Activated naive CD8-positive, alpha-beta T cell treated with anti-CD3 and anti-CD28 coated beads, Interleukin-2, amount 10 ng/mL, durations not matched to agents 7 days and 5 days (primary cell): ENCODE measurements around the gene TWSG1. TPM values are rescaled to one million over a fixed set of nuclear protein-coding genes. Genes with fewer than 3 reads are reported as not detected.
"Not testable (repeated sequence)": the region's sequence is repeated elsewhere in the genome, so short reads cannot be mapped to it uniquely, and the experiment has no call there.

Experiments used
- ATAC-seq: fragments of 150-1000 bp; cut with Tn5 transposase; one replicate; pipeline ENCODE4 v1.10.0; 2021; ENCODE audit warnings: low read depth, moderate library complexity
- POLR2A ChIA-PET: fragments of 350-600 bp; sonication (Branson Sonifier 250); formaldehyde crosslinking; loops from one replicate; lab custom pipeline; 2021; ENCODE audit warnings: antibody characterized with exemption; lab: Charles Lee
- DNase-seq: peaks from one replicate; pipeline ENCODE4 v3.0.0; 2021
- H3K27ac Mint-ChIP-seq: one replicate; pipeline ENCODE4 v1.8.0; 2022; ENCODE audit warnings: mild to moderate bottlenecking, mixed read lengths
- H3K27me3 Mint-ChIP-seq: one replicate; pipeline ENCODE4 v1.8.0; 2022; ENCODE audit warnings: mild to moderate bottlenecking, moderate library complexity, mixed read lengths
- H3K36me3 Mint-ChIP-seq: one replicate; pipeline ENCODE4 v1.8.0; 2021; ENCODE audit warnings: mild to moderate bottlenecking, mixed read lengths
- H3K4me1 Mint-ChIP-seq: one replicate; pipeline ENCODE4 v1.8.0; 2021; ENCODE audit warnings: mixed read lengths
- H3K4me3 Mint-ChIP-seq: one replicate; pipeline ENCODE4 v1.8.0; 2022; ENCODE audit warnings: mild to moderate bottlenecking, moderate library complexity, mixed read lengths
- H3K9me3 Mint-ChIP-seq: one replicate; pipeline ENCODE4 v1.8.0; 2021; ENCODE audit warnings: mixed read lengths
- total RNA-seq, 2 experiments: library from RNA; stranded (reverse); gene quantifications; one replicate each; pipeline ENCODE4 v1.2.3, GENCODE V29; 2021

The TWSG1 gene
- total RNA-seq, 2 experiments from 2014 or later = 9.0 to 10.4 TPM

GRCh38 chr18:9441061-9441460, 106.5 kb downstream of the TWSG1 start:
- DNase-seq (no peak), ATAC-seq (no peak)
- no peak overlapping the region for H3K27ac Mint-ChIP-seq
- POLR2A ChIA-PET = no interaction called here
- no peaks in the 10 kb centered on the region for H3K4me1 Mint-ChIP-seq
- no peak overlapping the region for H3K4me3 Mint-ChIP-seq
- no peaks in the 10 kb centered on the region for H3K9me3 Mint-ChIP-seq
- H3K36me3 Mint-ChIP-seq = no peaks in the 10 kb centered on the region
- H3K27me3 Mint-ChIP-seq = peaks cover 4% of the 10 kb centered on the region

GRCh38 chr18:9444549-9444948, 110.0 kb downstream of the TWSG1 start:
- H3K4me3 Mint-ChIP-seq = no peak overlapping the region
- peaks cover 5% of the 10 kb centered on the region for H3K9me3 Mint-ChIP-seq
- POLR2A ChIA-PET = no interaction called here
- no peaks in the 10 kb centered on the region for H3K4me1 Mint-ChIP-seq
- DNase-seq (no peak), ATAC-seq (no peak)
- H3K27me3 Mint-ChIP-seq = peaks cover 2% of the 10 kb centered on the region
- no peak overlapping the region for H3K27ac Mint-ChIP-seq
- no peaks in the 10 kb centered on the region for H3K36me3 Mint-ChIP-seq

GRCh38 chr18:9446839-9447238, 112.3 kb downstream of the TWSG1 start:
- Mint-ChIP-seq H3K4me3 (no peak overlapping the region), H3K4me1 (no peaks in the 10 kb centered on the region), H3K36me3 (no peaks in the 10 kb centered on the region), H3K27me3 (peaks cover 6% of the 10 kb centered on the region), H3K27ac (no peak overlapping the region), H3K9me3 (peaks cover 5% of the 10 kb centered on the region)
- DNase-seq (no peak), ATAC-seq (no peak)
- POLR2A ChIA-PET = no interaction called here

- no peak overlapping the region for H3K27ac Mint-ChIP-seq
- no peak for DNase-seq
- H3K36me3 Mint-ChIP-seq = no peaks in the 10 kb centered on the region
- POLR2A ChIA-PET = no interaction called here
- H3K4me3 Mint-ChIP-seq = no peak overlapping the region
- H3K9me3 Mint-ChIP-seq = peaks cover 5% of the 10 kb centered on the region
- peaks cover 6% of the 10 kb centered on the region for H3K27me3 Mint-ChIP-seq
- no peaks in the 10 kb centered on the region for H3K4me1 Mint-ChIP-seq
- ATAC-seq = no peak
Measured at GRCh38 chr18:9447334-9447733, 112.8 kb downstream of the TWSG1 start.

GRCh38 chr18:9449600-9450414, 115.2 kb downstream of the TWSG1 start:
- no peaks in the 10 kb centered on the region for H3K36me3 Mint-ChIP-seq
- ATAC-seq (no peak), DNase-seq (no peak)
- peaks cover 5% of the 10 kb centered on the region for H3K9me3 Mint-ChIP-seq
- peaks cover 6% of the 10 kb centered on the region for H3K27me3 Mint-ChIP-seq
- H3K27ac Mint-ChIP-seq = no peak overlapping the region
- H3K4me3 Mint-ChIP-seq = no peak overlapping the region
- no peaks in the 10 kb centered on the region for H3K4me1 Mint-ChIP-seq
- POLR2A ChIA-PET = no interaction called here

GRCh38 chr18:9450920-9451319, 116.3 kb downstream of the TWSG1 start:
- H3K4me1 Mint-ChIP-seq, H3K9me3 Mint-ChIP-seq, ATAC-seq, POLR2A ChIA-PET, H3K27ac Mint-ChIP-seq, H3K4me3 Mint-ChIP-seq, H3K27me3 Mint-ChIP-seq, DNase-seq, H3K36me3 Mint-ChIP-seq: not testable (repeated sequence)

Other genes starting within 250 kb of the TWSG1 start
- 100 to 1,000 TPM; 166 to 168 TPM for gene NDUFV2, start 232.1 kb upstream of the TWSG1 start, total RNA-seq
- 100 to 1,000 TPM; 107 to 117 TPM for gene ANKRD12, start 198.0 kb upstream of the TWSG1 start, total RNA-seq
- gene RALBP1, start 140.7 kb downstream of the TWSG1 start, total RNA-seq = 10 to 100 TPM; 58.9 to 60.0 TPM